Measurements from ENCODE around the gene PREX1. TPM values are rescaled to one million over a fixed set of nuclear protein-coding genes. Genes with fewer than 3 reads are reported as not detected.

The PREX1 gene
- total RNA-seq, 4 donors from 2014 or later = 29.7 to 56.3 (median 46.6) TPM

GRCh38 chr20:48793776-48794175, 34.0 kb downstream of the PREX1 start:
- TF ChIP-seq CTCF (IDR thresholded peaks at IDR 0.05; ENCODE audit: low read depth) = no peak

GRCh38 chr20:48791666-48792071, 36.1 kb downstream of the PREX1 start:
- TF ChIP-seq CTCF (IDR thresholded peaks at IDR 0.05; ENCODE audit: low read depth) = no peak

- TF ChIP-seq CTCF (IDR thresholded peaks at IDR 0.05; ENCODE audit: low read depth) = no peak
Measured at GRCh38 chr20:48791014-48791413, 36.8 kb downstream of the PREX1 start.

GRCh38 chr20:48790473-48791003, 37.3 kb downstream of the PREX1 start:
- no peak for TF ChIP-seq CTCF (IDR thresholded peaks at IDR 0.05; ENCODE audit: low read depth)

GRCh38 chr20:48789781-48790472, 37.9 kb downstream of the PREX1 start:
- no peak for TF ChIP-seq CTCF (IDR thresholded peaks at IDR 0.05; ENCODE audit: low read depth)

GRCh38 chr20:48789185-48789668, 38.6 kb downstream of the PREX1 start:
- no peak for TF ChIP-seq CTCF (IDR thresholded peaks at IDR 0.05; ENCODE audit: low read depth)

GRCh38 chr20:48788486-48789072, 39.2 kb downstream of the PREX1 start:
- TF ChIP-seq CTCF (IDR thresholded peaks at IDR 0.05; ENCODE audit: low read depth) = no peak

Measured in subcutaneous adipose tissue (tissue), 4 donors.